ENCODE measurements around the gene TNK1. TPM values are rescaled to one million over a fixed set of nuclear protein-coding genes. Genes with fewer than 3 reads are reported as not detected.

The TNK1 gene
- polyA plus RNA-seq, 1 donor from 2014 or later: 0.83 TPM

DNA sequence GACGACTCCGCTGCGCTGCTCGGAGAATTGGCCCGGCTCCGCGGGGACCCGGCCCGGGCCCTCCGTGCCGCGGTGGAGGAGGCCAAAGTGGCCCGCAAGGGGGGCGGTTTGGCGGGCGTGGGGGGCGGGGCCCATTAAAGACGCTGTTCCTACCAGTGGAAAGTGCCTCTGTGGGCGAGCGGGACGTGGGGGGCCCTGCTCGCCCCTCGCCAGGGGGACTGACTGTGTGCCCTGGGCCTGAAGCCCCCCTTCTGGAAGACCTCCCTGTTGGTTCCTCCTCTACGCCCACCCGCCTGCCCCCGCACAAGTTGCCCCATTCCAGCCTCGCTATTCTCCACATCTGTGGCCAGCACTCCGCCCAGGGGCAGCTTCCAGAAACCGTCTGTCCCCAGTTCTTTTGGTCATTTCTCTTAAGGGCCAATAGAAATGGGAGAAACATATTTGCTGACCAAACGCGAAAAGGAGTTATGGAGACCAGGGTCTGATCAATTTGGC, 56.5 kb downstream of the TNK1 start:
- H3K9me2 ChIP-seq (ENCODE audit: insufficient read depth, low read length): no peaks in the 10 kb centered on the region
- no peak overlapping the region for H3K4me2 ChIP-seq (ENCODE audit: low read length)
- peak overlapping the region; percentile 85 for H3K4me3 ChIP-seq (ENCODE audit: low read length)
- H3K36me3 ChIP-seq (ENCODE audit: insufficient read depth, low read length): no peaks in the 10 kb centered on the region
- no peak overlapping the region for H3K27ac ChIP-seq (ENCODE audit: low read length)
- peaks cover 4% of the 10 kb centered on the region for H3F3A ChIP-seq (ENCODE audit: insufficient read depth, low read length, poor library complexity, severe bottlenecking)
- no peaks in the 10 kb centered on the region for H3K9me3 ChIP-seq (ENCODE audit: low read length)
- H3K9ac ChIP-seq (ENCODE audit: low read length): peak overlapping the region; percentile 97
- TF ChIP-seq, protein P1, sequence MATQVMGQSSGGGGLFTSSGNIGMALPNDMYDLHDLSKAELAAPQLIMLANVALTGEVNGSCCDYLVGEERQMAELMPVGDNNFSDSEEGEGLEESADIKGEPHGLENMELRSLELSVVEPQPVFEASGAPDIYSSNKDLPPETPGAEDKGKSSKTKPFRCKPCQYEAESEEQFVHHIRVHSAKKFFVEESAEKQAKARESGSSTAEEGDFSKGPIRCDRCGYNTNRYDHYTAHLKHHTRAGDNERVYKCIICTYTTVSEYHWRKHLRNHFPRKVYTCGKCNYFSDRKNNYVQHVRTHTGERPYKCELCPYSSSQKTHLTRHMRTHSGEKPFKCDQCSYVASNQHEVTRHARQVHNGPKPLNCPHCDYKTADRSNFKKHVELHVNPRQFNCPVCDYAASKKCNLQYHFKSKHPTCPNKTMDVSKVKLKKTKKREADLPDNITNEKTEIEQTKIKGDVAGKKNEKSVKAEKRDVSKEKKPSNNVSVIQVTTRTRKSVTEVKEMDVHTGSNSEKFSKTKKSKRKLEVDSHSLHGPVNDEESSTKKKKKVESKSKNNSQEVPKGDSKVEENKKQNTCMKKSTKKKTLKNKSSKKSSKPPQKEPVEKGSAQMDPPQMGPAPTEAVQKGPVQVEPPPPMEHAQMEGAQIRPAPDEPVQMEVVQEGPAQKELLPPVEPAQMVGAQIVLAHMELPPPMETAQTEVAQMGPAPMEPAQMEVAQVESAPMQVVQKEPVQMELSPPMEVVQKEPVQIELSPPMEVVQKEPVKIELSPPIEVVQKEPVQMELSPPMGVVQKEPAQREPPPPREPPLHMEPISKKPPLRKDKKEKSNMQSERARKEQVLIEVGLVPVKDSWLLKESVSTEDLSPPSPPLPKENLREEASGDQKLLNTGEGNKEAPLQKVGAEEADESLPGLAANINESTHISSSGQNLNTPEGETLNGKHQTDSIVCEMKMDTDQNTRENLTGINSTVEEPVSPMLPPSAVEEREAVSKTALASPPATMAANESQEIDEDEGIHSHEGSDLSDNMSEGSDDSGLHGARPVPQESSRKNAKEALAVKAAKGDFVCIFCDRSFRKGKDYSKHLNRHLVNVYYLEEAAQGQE (IDR thresholded peaks at IDR 0.05; ENCODE audit: borderline replicate concordance): no peak
- no peak for TF ChIP-seq POLR2AphosphoS5 (IDR thresholded peaks at IDR 0.05)
- TF ChIP-seq SMC3 (conservative IDR thresholded peaks at IDR 0.05; ENCODE audit: poor library complexity): peak; percentile 7
- TF ChIP-seq EP300 (conservative IDR thresholded peaks at IDR 0.05; ENCODE audit: poor library complexity, severe bottlenecking): no peak
- TF ChIP-seq MXI1 (conservative IDR thresholded peaks at IDR 0.05; ENCODE audit: poor library complexity, severe bottlenecking): no peak
- no peak for TF ChIP-seq TAF1 (IDR thresholded peaks at IDR 0.05; ENCODE audit: low read depth)
- TF ChIP-seq RAD21 (conservative IDR thresholded peaks at IDR 0.05): no peak
- TF ChIP-seq, protein P2, sequence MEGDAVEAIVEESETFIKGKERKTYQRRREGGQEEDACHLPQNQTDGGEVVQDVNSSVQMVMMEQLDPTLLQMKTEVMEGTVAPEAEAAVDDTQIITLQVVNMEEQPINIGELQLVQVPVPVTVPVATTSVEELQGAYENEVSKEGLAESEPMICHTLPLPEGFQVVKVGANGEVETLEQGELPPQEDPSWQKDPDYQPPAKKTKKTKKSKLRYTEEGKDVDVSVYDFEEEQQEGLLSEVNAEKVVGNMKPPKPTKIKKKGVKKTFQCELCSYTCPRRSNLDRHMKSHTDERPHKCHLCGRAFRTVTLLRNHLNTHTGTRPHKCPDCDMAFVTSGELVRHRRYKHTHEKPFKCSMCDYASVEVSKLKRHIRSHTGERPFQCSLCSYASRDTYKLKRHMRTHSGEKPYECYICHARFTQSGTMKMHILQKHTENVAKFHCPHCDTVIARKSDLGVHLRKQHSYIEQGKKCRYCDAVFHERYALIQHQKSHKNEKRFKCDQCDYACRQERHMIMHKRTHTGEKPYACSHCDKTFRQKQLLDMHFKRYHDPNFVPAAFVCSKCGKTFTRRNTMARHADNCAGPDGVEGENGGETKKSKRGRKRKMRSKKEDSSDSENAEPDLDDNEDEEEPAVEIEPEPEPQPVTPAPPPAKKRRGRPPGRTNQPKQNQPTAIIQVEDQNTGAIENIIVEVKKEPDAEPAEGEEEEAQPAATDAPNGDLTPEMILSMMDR (IDR thresholded peaks at IDR 0.05; ENCODE audit: poor library complexity, severe bottlenecking): no peak
- no peak for TF ChIP-seq EZH2 (IDR thresholded peaks at IDR 0.05; ENCODE audit: borderline replicate concordance, insufficient read depth, low read length, poor library complexity, severe bottlenecking)
- no peak overlapping the region for H2AFZ ChIP-seq (ENCODE audit: low read depth, low read length)
- no peaks in the 10 kb centered on the region for H4K20me1 ChIP-seq (ENCODE audit: insufficient read depth)
- H3K79me2 ChIP-seq (replicated peaks; ENCODE audit: insufficient read depth, low read length): no peaks in the 10 kb centered on the region
- peaks cover 43% of the 10 kb centered on the region for H3K27me3 ChIP-seq (ENCODE audit: insufficient read depth, low read depth, low read length)

DNA sequence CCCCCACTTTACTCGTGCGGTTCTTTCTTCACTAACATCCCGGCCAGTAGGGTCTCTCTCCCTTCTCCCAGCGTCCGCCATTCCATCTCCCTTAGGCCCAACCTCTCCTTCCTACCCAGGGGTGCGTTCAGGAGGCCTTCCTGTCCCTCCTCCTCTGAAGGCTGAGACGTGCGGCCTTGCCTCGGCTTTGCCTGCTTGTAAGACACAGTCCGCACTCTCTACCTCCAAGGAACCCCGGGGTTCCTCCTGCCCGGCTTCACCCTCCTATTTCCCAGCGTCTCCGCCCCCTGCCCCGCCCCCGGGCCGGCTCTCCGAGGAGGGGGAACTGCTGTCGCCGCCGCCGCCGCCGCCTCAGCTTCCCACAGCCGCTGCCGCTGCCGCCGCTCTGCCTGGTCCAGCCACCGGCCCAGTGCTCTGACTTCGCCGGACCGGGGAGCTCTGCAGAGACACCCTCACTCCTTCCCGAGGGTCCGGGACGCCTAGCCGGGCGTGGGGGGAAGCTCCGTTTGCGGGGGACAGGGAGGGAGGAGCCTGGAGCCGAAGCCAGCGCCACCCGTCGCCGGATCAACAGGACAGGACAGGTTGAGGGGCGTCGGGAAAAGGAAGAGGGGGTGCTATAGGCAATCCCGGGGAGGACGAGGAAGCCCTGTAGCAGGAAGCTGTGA, 57.2 kb downstream of the TNK1 start:
- peak overlapping the region; percentile 97 for H3K9ac ChIP-seq (ENCODE audit: low read length)
- peak overlapping the region; percentile 85 for H3K4me3 ChIP-seq (ENCODE audit: low read length)
- peak overlapping the region; percentile 14 for H3K4me2 ChIP-seq (ENCODE audit: low read length)
- no peaks in the 10 kb centered on the region for H3K9me3 ChIP-seq (ENCODE audit: low read length)
- no peak for TF ChIP-seq POLR2AphosphoS5 (IDR thresholded peaks at IDR 0.05)
- no peak for TF ChIP-seq EP300 (conservative IDR thresholded peaks at IDR 0.05; ENCODE audit: poor library complexity, severe bottlenecking)
- TF ChIP-seq SMC3 (conservative IDR thresholded peaks at IDR 0.05; ENCODE audit: poor library complexity): no peak
- TF ChIP-seq EZH2 (IDR thresholded peaks at IDR 0.05; ENCODE audit: borderline replicate concordance, insufficient read depth, low read length, poor library complexity, severe bottlenecking): peak; percentile 36
- TF ChIP-seq RAD21 (conservative IDR thresholded peaks at IDR 0.05): no peak
- TF ChIP-seq, protein P2 (IDR thresholded peaks at IDR 0.05; ENCODE audit: poor library complexity, severe bottlenecking): peak; percentile 17
- no peak for TF ChIP-seq MXI1 (conservative IDR thresholded peaks at IDR 0.05; ENCODE audit: poor library complexity, severe bottlenecking)
- H3K9me2 ChIP-seq (ENCODE audit: insufficient read depth, low read length): no peaks in the 10 kb centered on the region
- peaks cover 43% of the 10 kb centered on the region for H3K27me3 ChIP-seq (ENCODE audit: insufficient read depth, low read depth, low read length)
- no peak overlapping the region for H2AFZ ChIP-seq (ENCODE audit: low read depth, low read length)
- H3K27ac ChIP-seq (ENCODE audit: low read length): no peak overlapping the region
- H3K36me3 ChIP-seq (ENCODE audit: insufficient read depth, low read length): no peaks in the 10 kb centered on the region
- no peaks in the 10 kb centered on the region for H3K79me2 ChIP-seq (replicated peaks; ENCODE audit: insufficient read depth, low read length)
- H3F3A ChIP-seq (ENCODE audit: insufficient read depth, low read length, poor library complexity, severe bottlenecking): peaks cover 4% of the 10 kb centered on the region
- no peaks in the 10 kb centered on the region for H4K20me1 ChIP-seq (ENCODE audit: insufficient read depth)

Data from neural cell (in vitro differentiated cells).